Measurements from ENCODE around the gene ASMTL.

ASMTL gene

DNA sequence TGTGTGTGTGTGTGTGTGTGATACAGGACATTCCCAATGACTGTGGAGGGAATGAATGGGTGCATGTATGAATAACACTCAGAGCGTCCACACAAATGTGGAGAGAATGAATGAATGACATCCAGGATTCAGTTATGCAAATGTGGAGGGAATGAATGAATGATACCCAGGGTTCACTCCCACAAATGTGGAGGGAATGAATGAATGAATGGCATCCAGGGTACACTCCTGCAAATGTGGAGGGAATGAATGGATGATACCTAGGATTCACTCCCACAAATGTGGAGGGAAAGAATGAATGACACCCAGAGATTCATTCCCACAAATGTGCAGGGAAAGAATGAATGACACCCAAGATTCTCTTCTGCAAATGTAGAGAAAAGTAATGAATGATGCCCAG is 36.0 kb upstream of the ASMTL start:
- Histone ChIP-seq H3K27me3 (peaks cover 0 to 17% of the 10 kb centered on the region in 2 donors), H3K4me3 (no peak overlapping the region), H3K4me1 (peaks cover 0 to 2% (median 0%) of the 10 kb centered on the region in 4 donors), H3K9me3 (peaks cover 0 to 9% (median 7%) of the 10 kb centered on the region in 3 donors), H3K36me3 (no peaks in the 10 kb centered on the region), H3K27ac (no peak overlapping the region)
- intact Hi-C loops (cut with DNase I; ENCODE audit: low total_unique reads): no loop called here
- DNase-seq: no peak
- TF ChIP-seq CTCF (IDR thresholded peaks at IDR 0.05): no peak

DNA sequence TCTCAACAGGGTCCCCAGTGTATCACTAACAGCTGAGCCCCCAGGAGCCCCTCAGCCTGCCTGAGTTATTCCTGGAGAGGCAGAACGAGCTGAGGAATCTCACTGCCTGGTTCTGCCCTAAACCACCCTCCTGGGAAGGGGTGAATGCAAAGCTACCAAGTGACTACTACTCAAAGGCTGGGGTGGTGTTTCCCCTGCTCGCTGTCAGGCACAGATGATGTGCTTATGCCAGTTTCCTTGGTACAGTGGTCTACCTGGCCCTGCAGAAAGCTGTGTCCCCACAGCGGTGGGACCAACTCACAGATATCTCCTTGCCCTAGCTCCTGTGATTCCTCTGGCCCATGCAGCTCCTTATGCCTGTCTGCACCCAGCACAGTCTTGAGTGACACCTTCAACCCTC is 35.4 kb upstream of the ASMTL start:
- Histone ChIP-seq H3K4me3 (no peak overlapping the region), H3K36me3 (no peaks in the 10 kb centered on the region), H3K9me3 (peaks cover 0 to 9% (median 7%) of the 10 kb centered on the region in 3 donors), H3K4me1 (no peaks in the 10 kb centered on the region), H3K27ac (no peak overlapping the region), H3K27me3 (peaks cover 0 to 17% of the 10 kb centered on the region in 2 donors)
- no peak for TF ChIP-seq CTCF (IDR thresholded peaks at IDR 0.05)
- no peak for DNase-seq
- intact Hi-C loops (cut with DNase I; ENCODE audit: low total_unique reads): no loop called here

DNA sequence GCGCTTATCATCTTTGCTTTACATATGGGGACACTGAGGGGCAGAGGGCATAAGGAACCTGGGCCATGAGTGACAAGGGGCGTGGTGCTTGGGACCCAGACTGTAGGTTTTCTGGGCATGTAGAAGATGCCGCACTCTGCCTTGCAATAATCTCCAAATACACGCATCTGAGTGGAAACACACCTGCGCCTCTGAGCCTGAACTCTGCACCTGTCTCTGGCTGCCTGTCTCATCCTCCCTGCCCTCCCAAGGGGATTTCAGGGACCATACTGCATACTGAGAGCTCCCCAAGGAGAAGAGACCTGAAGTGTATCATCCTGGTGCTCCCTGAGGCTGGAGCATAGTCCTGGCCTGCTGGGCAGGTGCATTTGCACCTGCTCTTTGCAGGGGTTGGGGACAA is 34.7 kb upstream of the ASMTL start:
- H3K4me3 ChIP-seq: no peak overlapping the region
- H3K27me3 ChIP-seq: peaks cover 0 to 17% of the 10 kb centered on the region in 2 donors
- H3K36me3 ChIP-seq: no peaks in the 10 kb centered on the region
- no peak for TF ChIP-seq CTCF (IDR thresholded peaks at IDR 0.05)
- H3K27ac ChIP-seq: no peak overlapping the region
- no peaks in the 10 kb centered on the region for H3K4me1 ChIP-seq
- DNase-seq: no peak
- H3K9me3 ChIP-seq: peaks cover 0 to 7% (median 7%) of the 10 kb centered on the region in 3 donors
- intact Hi-C loops (cut with DNase I; ENCODE audit: low total_unique reads): no loop called here

DNA sequence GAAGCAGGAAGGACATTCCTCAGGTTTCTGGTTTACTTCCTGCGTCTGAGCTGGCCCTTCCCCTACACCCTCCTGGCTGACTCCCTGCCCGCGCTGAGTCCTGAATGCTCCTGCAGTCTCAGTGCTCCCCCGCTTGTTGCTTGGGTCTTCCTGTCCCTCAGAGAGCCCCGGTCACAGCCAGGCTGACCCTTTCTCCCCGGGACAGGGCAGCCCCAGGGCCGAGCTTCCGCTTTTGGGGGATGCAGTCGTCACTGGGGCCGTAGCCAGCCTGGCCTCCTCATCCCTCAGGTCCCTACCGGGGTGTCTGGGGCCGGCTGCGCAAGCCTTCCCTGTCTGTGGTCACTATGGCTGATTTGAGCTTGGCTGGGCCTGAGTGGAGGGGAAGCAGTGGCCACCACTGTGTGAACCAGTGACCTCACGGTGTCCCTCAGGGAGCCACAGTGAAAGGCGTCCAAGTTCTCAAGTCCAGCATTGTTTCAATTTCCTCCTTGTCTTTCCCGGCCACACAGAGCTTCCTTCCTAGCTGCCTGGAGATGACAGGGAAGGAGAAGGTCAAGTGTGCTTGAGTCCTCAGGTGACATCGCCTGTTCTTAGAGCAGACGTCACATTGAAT is 34.1 kb upstream of the ASMTL start:
- no peak for DNase-seq
- no peak for TF ChIP-seq CTCF (IDR thresholded peaks at IDR 0.05)
- Histone ChIP-seq H3K27ac (no peak overlapping the region), H3K27me3 (peaks cover 0 to 17% of the 10 kb centered on the region in 2 donors), H3K36me3 (no peaks in the 10 kb centered on the region), H3K4me1 (no peaks in the 10 kb centered on the region), H3K9me3 (peaks cover 0 to 4% (median 2%) of the 10 kb centered on the region in 3 donors), H3K4me3 (no peak overlapping the region)
- intact Hi-C loops (cut with DNase I; ENCODE audit: low total_unique reads): no loop called here

- intact Hi-C loops (cut with DNase I; ENCODE audit: low total_unique reads): no loop called here
- Histone ChIP-seq H3K27me3 (peaks cover 0 to 23% of the 10 kb centered on the region in 2 donors), H3K4me3 (no peak overlapping the region), H3K36me3 (no peaks in the 10 kb centered on the region), H3K9me3 (peaks cover 0 to 4% (median 0%) of the 10 kb centered on the region in 3 donors), H3K27ac (no peak overlapping the region), H3K4me1 (no peaks in the 10 kb centered on the region)
- no peak for TF ChIP-seq CTCF (IDR thresholded peaks at IDR 0.05)
- DNase-seq: no peak
Observed at GRCh38 chrX:1486177-1486576, 33.5 kb upstream of the ASMTL start.

Measured in tibial artery (tissue), 4 donors.